GM12864 (cell line): ENCODE data around the gene FOXE3.
"Not testable (repeated sequence)": the region's sequence is repeated elsewhere in the genome, so short reads cannot be mapped to it uniquely, and the experiment has no call there.

Source experiments
- DNase-seq: peaks from one replicate; pipeline ENCODE4 v3.0.0-alpha.2; 2011; ENCODE audit warnings: low read depth
- H3K4me3 ChIP-seq: 2 replicates; pipeline ENCODE4 v1.5.1; 2011; ENCODE audit warnings: mild to moderate bottlenecking, low read depth, low read length, control low read depth
- CTCF ChIP-seq: IDR thresholded peaks from 2 replicates; pipeline ENCODE4 v1.5.1; 2011; ENCODE audit warnings: low read depth, mild to moderate bottlenecking, moderate library complexity, low read length, control low read depth, inconsistent platforms; ENCODE audit errors: missing control alignments

Gene FOXE3

GRCh38 chr1:47449822-47450552 is 33.9 kb downstream of the FOXE3 start:
- peak; percentile 36 for TF ChIP-seq CTCF
- no peak for DNase-seq
- no peak overlapping the region for H3K4me3 ChIP-seq

- no peak for DNase-seq
- H3K4me3 ChIP-seq = no peak overlapping the region
- no peak for TF ChIP-seq CTCF
Observed at GRCh38 chr1:47450606-47451005, 34.5 kb downstream of the FOXE3 start.

- DNase-seq = no peak
- no peak for TF ChIP-seq CTCF
- H3K4me3 ChIP-seq = no peak overlapping the region
Observed at GRCh38 chr1:47452426-47452825, 36.3 kb downstream of the FOXE3 start.

- not testable (repeated sequence) for H3K4me3 ChIP-seq, DNase-seq
Observed at GRCh38 chr1:47453910-47454309, 37.8 kb downstream of the FOXE3 start.

GRCh38 chr1:47456250-47456649 is 40.2 kb downstream of the FOXE3 start:
- DNase-seq = no peak
- TF ChIP-seq CTCF = no peak
- no peak overlapping the region for H3K4me3 ChIP-seq

DNA sequence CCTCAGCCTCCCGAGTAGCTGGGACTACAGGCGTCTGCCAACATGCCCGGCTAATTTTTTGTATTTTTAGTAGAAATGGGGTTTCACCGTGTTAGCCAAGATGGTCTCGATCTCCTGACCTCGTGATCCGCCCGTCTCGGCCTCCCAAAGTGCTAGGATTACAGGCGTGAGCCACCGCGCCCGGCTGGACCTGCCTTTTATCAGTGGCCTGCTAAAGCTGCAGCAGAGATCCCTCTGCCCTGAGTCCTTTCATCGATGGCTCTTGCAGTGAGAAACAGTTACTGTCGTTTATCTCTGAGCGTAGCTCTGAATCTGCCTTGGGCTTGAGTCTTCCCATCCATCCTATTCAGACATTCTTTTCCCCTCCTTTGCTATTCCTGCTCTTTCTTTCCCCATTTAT is 41.5 kb downstream of the FOXE3 start:
- not testable (repeated sequence) for H3K4me3 ChIP-seq, DNase-seq

DNA sequence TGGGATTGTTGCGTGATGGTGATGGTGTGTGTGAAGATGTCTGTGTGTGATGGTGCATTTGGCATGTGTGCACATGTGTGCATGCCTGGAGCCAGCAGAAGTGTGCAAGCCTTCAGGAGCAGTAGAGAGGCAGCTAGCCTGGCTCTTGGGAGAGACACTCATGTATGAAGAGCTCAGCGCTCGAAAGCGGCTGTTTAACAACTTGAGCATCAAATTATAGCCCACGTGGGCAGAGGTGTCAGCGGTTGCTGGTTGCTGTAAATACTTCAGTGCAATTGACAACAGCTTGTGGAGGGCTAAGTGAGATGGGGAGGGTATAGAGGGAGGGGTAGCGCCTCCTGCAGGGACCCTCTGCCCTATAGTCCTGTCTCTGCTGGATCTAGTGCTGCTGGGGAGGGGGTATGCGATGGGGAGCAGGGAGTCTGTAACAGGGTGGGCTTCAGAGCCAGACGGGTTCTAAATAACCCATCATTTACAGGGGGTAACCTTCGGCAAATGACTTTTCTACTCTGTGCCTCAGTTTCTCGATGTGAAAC is 43.2 kb downstream of the FOXE3 start:
- H3K4me3 ChIP-seq = no peak overlapping the region

More for the DNA sequence above, 43.2 kb downstream of the FOXE3 start:
- DNase-seq = no peak
- no peak for TF ChIP-seq CTCF
